ENCODE data around the gene PRKAG2.

- no peak for TF ChIP-seq CTCF (conservative IDR thresholded peaks at IDR 0.05; ENCODE audit: low read depth, low read length)
- no peak for TF ChIP-seq EZH2 (IDR thresholded peaks at IDR 0.05; ENCODE audit: low read length, unreplicated experiment)
These were observed 281.1 kb downstream of the PRKAG2 start for GRCh38 chr7:151595702-151596350.

All from PC-3 (cell line).